K562 treated with DMSO at 1 percent for 48 hours (cell line): ENCODE results near the gene SNX12. TPM values are rescaled to one million over a fixed set of nuclear protein-coding genes. Genes with fewer than 3 reads are reported as not detected.

ENCODE experiments used
- total RNA-seq: library from RNA; unstranded; fragments of 300-600 nt; gene quantifications from 2 replicates; pipeline ENCODE4 v1.2.3, GENCODE V29; 2022; ENCODE audit warnings: low replicate concordance; ENCODE audit errors: extremely low read depth

The SNX12 gene
- not detected in 2 replicates for total RNA-seq

DNA sequence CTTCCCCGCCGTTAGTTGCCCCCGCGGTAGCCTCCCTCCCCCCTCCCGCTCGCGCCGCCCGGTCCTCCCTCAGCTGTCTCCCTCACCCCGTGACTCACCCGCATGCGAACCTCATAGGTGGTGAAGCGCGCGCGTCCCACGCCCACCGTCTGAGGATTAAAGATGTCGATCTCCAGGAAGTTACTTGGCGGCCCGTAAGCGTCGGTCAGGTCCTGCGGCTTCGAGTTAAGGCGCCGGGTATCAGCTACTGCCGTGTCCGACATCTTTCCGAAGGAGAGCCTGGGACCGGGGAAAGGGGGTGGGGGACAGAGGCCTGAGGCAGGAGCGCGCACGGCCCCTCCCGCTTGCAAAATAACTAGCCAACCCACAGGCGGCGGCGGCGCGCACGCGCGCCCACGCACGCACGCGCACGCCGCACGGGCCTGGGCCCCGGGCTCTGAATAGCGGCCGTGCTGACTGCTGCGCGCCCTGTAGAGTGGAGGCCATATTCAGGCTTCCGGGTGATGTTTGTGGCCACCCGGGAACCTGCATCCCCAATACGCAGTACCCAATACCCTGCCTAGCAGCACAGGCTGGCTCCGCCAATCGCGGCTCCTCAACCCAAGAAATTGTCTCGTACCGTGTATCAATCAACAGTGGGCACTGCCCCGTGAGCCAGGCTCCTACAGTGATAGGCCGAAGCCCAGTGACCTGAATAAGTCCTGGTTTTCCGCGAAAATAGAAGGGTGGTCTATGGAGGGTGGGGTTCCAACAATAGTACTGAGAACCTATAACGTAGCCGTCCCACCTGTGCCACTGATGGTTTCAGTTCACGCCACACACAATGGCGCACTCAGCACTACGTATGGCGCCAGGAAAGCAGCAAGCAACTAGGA lies at the start of gene SNX12:
TSS of gene SNX12 (minus strand) at position 291 of the 875 bp plus-strand sequence. CDS start at position 263, 28 bp downstream.

DNA sequence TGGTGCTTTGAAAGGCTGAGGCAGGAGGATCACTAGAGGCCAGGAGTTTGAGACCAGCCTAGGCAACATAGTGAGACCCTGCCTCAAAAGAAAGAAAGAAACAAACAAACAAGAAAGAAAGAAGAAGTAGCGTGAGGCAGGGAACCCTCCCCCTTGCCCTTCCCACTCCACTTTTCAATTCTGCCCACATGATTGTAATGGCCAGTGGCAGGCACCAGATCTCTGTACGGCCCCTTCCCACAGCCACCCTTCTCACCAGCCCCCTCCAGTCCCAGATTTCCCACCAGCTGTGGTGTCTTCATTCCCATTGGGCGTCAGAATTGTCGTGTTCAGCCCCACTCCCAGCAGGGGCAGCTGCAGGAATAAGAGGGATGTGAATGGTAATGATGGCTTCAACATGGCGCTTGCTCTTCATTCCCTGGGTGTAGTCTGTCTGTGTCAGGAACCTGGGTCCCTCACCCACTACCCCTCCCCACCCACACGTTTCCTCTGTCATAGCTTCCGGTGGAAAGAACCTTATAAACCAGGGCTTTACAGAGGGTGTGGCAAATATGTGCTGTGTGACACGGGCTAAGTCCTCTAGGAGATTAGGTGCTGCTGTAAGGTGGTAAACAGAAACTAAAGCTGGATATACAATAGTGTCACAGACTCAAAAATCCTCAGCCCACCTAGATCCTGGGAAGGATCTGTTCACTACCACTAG lies 43.2 kb upstream of the SNX12 start, which contains the start of gene IL2RG:
TSS of gene IL2RG (minus strand) at position 437 of the 703 bp plus-strand sequence. CDS start at position 399, 38 bp downstream.

DNA sequence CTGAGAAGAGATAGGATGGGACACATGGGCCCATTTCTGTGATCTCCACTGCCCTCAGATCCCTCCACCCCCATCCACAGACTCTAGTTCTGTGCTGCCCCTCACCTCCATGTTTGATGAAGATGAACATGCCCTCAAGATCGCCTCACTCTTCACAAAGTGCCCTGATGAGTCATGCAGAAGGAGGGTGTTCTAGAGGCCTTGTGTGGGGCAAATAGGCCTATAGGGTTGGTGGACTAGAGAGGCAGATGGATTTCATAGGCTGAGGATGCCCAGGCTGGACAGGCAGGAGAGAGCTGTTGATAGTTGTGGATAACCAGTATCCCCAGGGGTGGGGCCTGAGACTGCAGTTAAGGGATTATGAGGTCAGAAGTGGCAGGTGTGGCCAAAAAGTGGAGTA lies 38.3 kb upstream of the SNX12 start, which contains the start of gene CXorf65:
TSS of gene CXorf65 (minus strand) at position 314 of the 400 bp plus-strand sequence. CDS start at position 130, 184 bp downstream.

DNA sequence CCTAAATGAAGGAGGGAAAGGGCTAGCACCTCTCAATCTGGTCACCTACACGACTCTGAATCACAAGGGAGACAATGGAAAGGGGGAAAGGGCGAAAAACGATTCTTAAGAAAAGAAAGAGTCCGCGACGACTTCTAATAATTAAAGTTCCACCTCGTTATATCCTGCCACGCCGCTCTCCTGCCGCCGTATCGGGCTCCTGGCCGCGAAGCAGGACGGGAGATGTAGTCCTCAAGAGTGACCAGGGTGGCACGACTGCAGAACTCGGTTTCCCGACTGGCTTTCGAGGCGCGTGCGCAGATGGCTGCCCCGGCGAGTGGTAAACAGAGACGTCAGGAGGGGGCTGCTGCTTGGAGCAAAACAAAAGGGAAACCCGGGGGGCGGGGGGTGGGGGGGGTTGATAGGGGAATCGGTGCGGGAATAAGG lies 27.4 kb upstream of the SNX12 start, which contains the start of gene FOXO4:
TSS of gene FOXO4 (plus strand) at position 297 of the 426 bp plus-strand sequence. CDS start 678 bp downstream, outside the sequence.

Other genes with a start within 250 kb of the SNX12 start
- gene TEX11, start 159.6 kb downstream of the SNX12 start, total RNA-seq, result not detected in 2 replicates
- not detected in 2 replicates for gene SLC7A3, start 137.2 kb downstream of the SNX12 start, total RNA-seq
- not detected in 2 replicates for gene FOXO4, start 27.5 kb upstream of the SNX12 start, total RNA-seq
- gene CXorf65, start 38.4 kb upstream of the SNX12 start, total RNA-seq, result not detected in 2 replicates
- gene IL2RG, start 43.2 kb upstream of the SNX12 start, total RNA-seq, result not detected in 2 replicates
- gene MED12, start 50.3 kb upstream of the SNX12 start, total RNA-seq, result not detected in 2 replicates
- gene NLGN3, start 76.5 kb upstream of the SNX12 start, total RNA-seq, result not detected in 2 replicates
- gene GJB1, start 154.9 kb upstream of the SNX12 start, total RNA-seq, result not detected in 2 replicates
- not detected in 2 replicates for gene ZMYM3, start 185.8 kb upstream of the SNX12 start, total RNA-seq
- gene NONO, start 215.3 kb upstream of the SNX12 start, total RNA-seq, result 314 TPM in 1 of 2 replicates, not detected in the other
- not detected in 2 replicates for gene ITGB1BP2, start 233.4 kb upstream of the SNX12 start, total RNA-seq